HG02938 (cell line): Measurements from ENCODE around the gene PTGER3.

Experiments used
- ATAC-seq: cut with Tn5 transposase; IDR thresholded peaks from one replicate; pipeline ENCODE4 v1.9.1; 2021; ENCODE audit warnings: mild to moderate bottlenecking, moderate library complexity; ENCODE audit not compliant: unreplicated experiment

Gene PTGER3

GRCh38 chr1:71047635-71048607 lies at the start of gene PTGER3:
Gene PTGER3, minus strand, starts transcription at chr1:71047816. Its CDS starts 239 bp downstream, at chr1:71047577.
- ATAC-seq, result no peak

GRCh38 chr1:71094913-71095312 lies 47.3 kb upstream of the PTGER3 start:
- no peak for ATAC-seq

GRCh38 chr1:71093938-71094337 lies 46.3 kb upstream of the PTGER3 start:
- no peak for ATAC-seq

GRCh38 chr1:71089536-71090270 lies 42.1 kb upstream of the PTGER3 start:
- no peak for ATAC-seq

- no peak for ATAC-seq
These were observed 41.1 kb upstream of the PTGER3 start for GRCh38 chr1:71088645-71089287.

GRCh38 chr1:71087713-71088112 lies 40.1 kb upstream of the PTGER3 start:
- no peak for ATAC-seq

GRCh38 chr1:71087060-71087459 lies 39.4 kb upstream of the PTGER3 start:
- ATAC-seq, result no peak

GRCh38 chr1:71086331-71086730 lies 38.7 kb upstream of the PTGER3 start:
- ATAC-seq, result no peak

GRCh38 chr1:71083271-71083670 lies 35.7 kb upstream of the PTGER3 start:
- ATAC-seq, result no peak

GRCh38 chr1:71081697-71082080 lies 34.1 kb upstream of the PTGER3 start:
- no peak for ATAC-seq

GRCh38 chr1:71080739-71081696 lies 33.4 kb upstream of the PTGER3 start, which contains the start of gene ZRANB2:
Gene ZRANB2, minus strand, starts transcription at chr1:71081035. Its CDS starts 40 bp downstream, at chr1:71080995.
- peak; percentile 100 for ATAC-seq

- ATAC-seq, result no peak
These were observed 32.7 kb upstream of the PTGER3 start for GRCh38 chr1:71080230-71080738.

GRCh38 chr1:71074681-71075080 lies 27.1 kb upstream of the PTGER3 start:
- no peak for ATAC-seq

- no peak for ATAC-seq
These were observed 24.7 kb upstream of the PTGER3 start for GRCh38 chr1:71072273-71072672.

- ATAC-seq, result no peak
These were observed 24.1 kb upstream of the PTGER3 start for GRCh38 chr1:71071720-71072119.

- peak; percentile 82 for ATAC-seq
These were observed 21.0 kb upstream of the PTGER3 start for GRCh38 chr1:71068325-71069240.

GRCh38 chr1:71054791-71055190 lies 7.2 kb upstream of the PTGER3 start:
- no peak for ATAC-seq

- no peak for ATAC-seq
These were observed 6.7 kb upstream of the PTGER3 start for GRCh38 chr1:71054281-71054731.

GRCh38 chr1:71053758-71054157 lies 6.1 kb upstream of the PTGER3 start:
- ATAC-seq, result no peak
